Chondrocyte (in vitro differentiated cells): ENCODE data around the gene UAP1L1. TPM values are rescaled to one million over a fixed set of nuclear protein-coding genes. Genes with fewer than 3 reads are reported as not detected.

Experiments
- DNase-seq: peaks from one replicate; pipeline ENCODE4 v3.0.0; 2021; ENCODE audit warnings: mixed read lengths, low spot score
- H3K27ac Mint-ChIP-seq: one replicate; pipeline ENCODE4 v1.8.0; 2021; ENCODE audit warnings: mild to moderate bottlenecking, moderate library complexity, mixed read lengths; ENCODE audit not compliant: unreplicated experiment
- H3K27me3 Mint-ChIP-seq: 2 replicates; pipeline ENCODE4 v1.8.0; 2021; ENCODE audit warnings: low read depth, mixed read lengths
- H3K36me3 Mint-ChIP-seq: 2 replicates; pipeline ENCODE4 v1.8.0; 2021; ENCODE audit warnings: low read depth, mixed read lengths
- H3K4me1 Mint-ChIP-seq: 2 replicates; pipeline ENCODE4 v1.8.0; 2021; ENCODE audit warnings: low read depth, mild to moderate bottlenecking, mixed read lengths
- H3K4me3 Mint-ChIP-seq: one replicate; pipeline ENCODE4 v1.8.0; 2021; ENCODE audit warnings: mild to moderate bottlenecking, moderate library complexity, mixed read lengths; ENCODE audit not compliant: unreplicated experiment
- H3K9me3 Mint-ChIP-seq: 2 replicates; pipeline ENCODE4 v1.8.0; 2021; ENCODE audit warnings: low read depth, mixed read lengths
- CTCF ChIP-seq: fragments of 200-600 bp; sonication (generic); IDR thresholded peaks from 2 replicates; pipeline ENCODE4 v1.5.0; 2021; ENCODE audit warnings: antibody characterized with exemption, mild to moderate bottlenecking, moderate library complexity
- total RNA-seq: library from RNA; stranded (reverse); gene quantifications from 3 replicates; pipeline ENCODE4 v1.2.1, GENCODE V29; 2021

UAP1L1 gene
- total RNA-seq, 1 donor from 2014 or later, result 44.0 TPM

GRCh38 chr9:137080260-137081122, 3.2 kb downstream of the UAP1L1 start:
- Mint-ChIP-seq H3K36me3 (peaks cover 11% of the 10 kb centered on the region), H3K9me3 (no peaks in the 10 kb centered on the region), H3K4me1 (peaks cover 25% of the 10 kb centered on the region), H3K27me3 (no peaks in the 10 kb centered on the region), H3K4me3 (peak overlapping the region; percentile 9), H3K27ac (no peak overlapping the region)
- TF ChIP-seq CTCF, result no peak
- DNase-seq, result no peak

GRCh38 chr9:137082222-137082924, 5.1 kb downstream of the UAP1L1 start:
- Mint-ChIP-seq H3K27ac (peak overlapping the region; percentile 94), H3K9me3 (no peaks in the 10 kb centered on the region), H3K36me3 (peaks cover 11% of the 10 kb centered on the region), H3K4me3 (no peak overlapping the region), H3K4me1 (peaks cover 29% of the 10 kb centered on the region), H3K27me3 (no peaks in the 10 kb centered on the region)
- TF ChIP-seq CTCF, result no peak
- no peak for DNase-seq

- DNase-seq, result no peak
- no peak for TF ChIP-seq CTCF
- peaks cover 11% of the 10 kb centered on the region for H3K36me3 Mint-ChIP-seq
- H3K27me3 Mint-ChIP-seq, result no peaks in the 10 kb centered on the region
- peaks cover 34% of the 10 kb centered on the region for H3K4me1 Mint-ChIP-seq
- no peak overlapping the region for H3K4me3 Mint-ChIP-seq
- H3K9me3 Mint-ChIP-seq, result no peaks in the 10 kb centered on the region
- H3K27ac Mint-ChIP-seq, result peak overlapping the region; percentile 94
Measured at GRCh38 chr9:137082925-137083290, 5.6 kb downstream of the UAP1L1 start.

GRCh38 chr9:137083394-137084004, 6.2 kb downstream of the UAP1L1 start:
- H3K4me3 Mint-ChIP-seq, result no peak overlapping the region
- peak overlapping the region; percentile 94 for H3K27ac Mint-ChIP-seq
- no peaks in the 10 kb centered on the region for H3K9me3 Mint-ChIP-seq
- H3K36me3 Mint-ChIP-seq, result peaks cover 9% of the 10 kb centered on the region
- no peak for DNase-seq
- no peak for TF ChIP-seq CTCF
- peaks cover 40% of the 10 kb centered on the region for H3K4me1 Mint-ChIP-seq
- no peaks in the 10 kb centered on the region for H3K27me3 Mint-ChIP-seq

GRCh38 chr9:137084526-137084925, 7.2 kb downstream of the UAP1L1 start:
- Mint-ChIP-seq H3K36me3 (peaks cover 9% of the 10 kb centered on the region), H3K9me3 (no peaks in the 10 kb centered on the region), H3K27me3 (no peaks in the 10 kb centered on the region), H3K4me1 (peaks cover 51% of the 10 kb centered on the region), H3K27ac (peak overlapping the region; percentile 97), H3K4me3 (no peak overlapping the region)
- no peak for DNase-seq
- no peak for TF ChIP-seq CTCF
